ENCODE data around the gene AGAP1. TPM values are rescaled to one million over a fixed set of nuclear protein-coding genes. Genes with fewer than 3 reads are reported as not detected.

AGAP1 gene
- total and polyA plus RNA-seq, 10 donors = 1.1 to 26.6 (median 11.3) TPM

DNA sequence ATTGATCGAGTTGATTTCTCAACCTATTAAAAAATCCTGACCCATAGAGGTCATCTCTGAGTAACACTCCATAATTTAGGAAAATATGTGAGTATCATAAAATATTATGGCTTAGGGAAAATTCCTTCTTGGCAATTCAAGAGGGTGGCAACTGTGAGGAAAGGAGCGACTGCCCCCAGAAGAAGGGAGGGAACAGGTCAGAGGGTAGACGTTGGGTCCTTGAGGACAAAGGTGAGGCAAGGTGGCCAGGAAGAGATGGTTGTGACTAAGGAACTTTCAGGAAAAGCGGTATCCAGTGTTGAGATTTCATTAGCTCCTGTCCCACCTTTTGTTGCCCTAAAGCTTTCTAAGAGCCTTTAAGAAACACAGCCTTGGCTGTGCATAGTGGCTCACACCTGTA is 10.5 kb upstream of the AGAP1 start:
- intact Hi-C loops (cut with DNase I; ENCODE audit: low total_unique reads) = no loop called here
- H3K27me3 ChIP-seq (replicated peaks in 1 of 7) = peaks cover 0 to 4% (median 0%) of the 10 kb centered on the region in 7 donors
- 60 to 71% (median 64%) methylated on average over 4 of the region's 4 CpGs for WGBS, 5 donors

DNA sequence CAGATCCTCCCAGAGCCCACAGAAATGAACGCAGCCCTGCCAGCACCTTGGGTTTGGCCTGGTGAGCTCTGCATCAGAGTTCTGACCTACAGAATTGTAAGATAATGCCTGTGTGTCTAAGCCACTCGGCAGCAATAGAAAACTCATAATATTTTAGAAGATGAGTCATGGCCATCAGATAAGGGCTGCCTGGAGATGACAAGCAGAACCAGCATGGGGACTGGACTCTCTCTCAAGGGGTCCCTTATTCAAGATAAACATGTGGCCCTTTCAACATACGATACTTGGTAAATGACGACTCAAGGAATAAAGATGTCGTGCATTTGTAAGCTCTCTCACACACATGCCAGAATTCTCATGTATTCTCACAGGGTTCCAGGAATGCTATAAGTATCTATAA is 8.5 kb upstream of the AGAP1 start:
- no peaks in the 10 kb centered on the region for H3K4me1 ChIP-seq
- WGBS, 5 donors = 90 to 94% (median 92%) methylated on average over 5 of the region's 5 CpGs
- peaks cover 0 to 4% (median 0%) of the 10 kb centered on the region in 7 donors for H3K27me3 ChIP-seq (replicated peaks in 1 of 7)
- no peaks in the 10 kb centered on the region for H3K36me3 ChIP-seq
- DNase-seq = no peak
- TF ChIP-seq POLR2AphosphoS5 (IDR thresholded peaks at IDR 0.05) (no peak), POLR2A (IDR thresholded peaks at IDR 0.05) (no peak)
- TF ChIP-seq, protein P1, sequence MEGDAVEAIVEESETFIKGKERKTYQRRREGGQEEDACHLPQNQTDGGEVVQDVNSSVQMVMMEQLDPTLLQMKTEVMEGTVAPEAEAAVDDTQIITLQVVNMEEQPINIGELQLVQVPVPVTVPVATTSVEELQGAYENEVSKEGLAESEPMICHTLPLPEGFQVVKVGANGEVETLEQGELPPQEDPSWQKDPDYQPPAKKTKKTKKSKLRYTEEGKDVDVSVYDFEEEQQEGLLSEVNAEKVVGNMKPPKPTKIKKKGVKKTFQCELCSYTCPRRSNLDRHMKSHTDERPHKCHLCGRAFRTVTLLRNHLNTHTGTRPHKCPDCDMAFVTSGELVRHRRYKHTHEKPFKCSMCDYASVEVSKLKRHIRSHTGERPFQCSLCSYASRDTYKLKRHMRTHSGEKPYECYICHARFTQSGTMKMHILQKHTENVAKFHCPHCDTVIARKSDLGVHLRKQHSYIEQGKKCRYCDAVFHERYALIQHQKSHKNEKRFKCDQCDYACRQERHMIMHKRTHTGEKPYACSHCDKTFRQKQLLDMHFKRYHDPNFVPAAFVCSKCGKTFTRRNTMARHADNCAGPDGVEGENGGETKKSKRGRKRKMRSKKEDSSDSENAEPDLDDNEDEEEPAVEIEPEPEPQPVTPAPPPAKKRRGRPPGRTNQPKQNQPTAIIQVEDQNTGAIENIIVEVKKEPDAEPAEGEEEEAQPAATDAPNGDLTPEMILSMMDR (IDR thresholded peaks at IDR 0.05 in 8 of 11, conservative IDR thresholded peaks at IDR 0.05 in 3 of 11) = no peak
- no peak overlapping the region for H3K27ac ChIP-seq
- H3K4me3 ChIP-seq = no peak overlapping the region
- H3K9me3 ChIP-seq = no peaks in the 10 kb centered on the region
- intact Hi-C loops (cut with DNase I; ENCODE audit: low total_unique reads) = no loop called here

More for the DNA sequence above, 10.5 kb upstream of the AGAP1 start:
- no peak overlapping the region for H3K4me3 ChIP-seq
- TF ChIP-seq, protein P1 (IDR thresholded peaks at IDR 0.05 in 8 of 11, conservative IDR thresholded peaks at IDR 0.05 in 3 of 11) = no peak
- no peak for TF ChIP-seq POLR2A (IDR thresholded peaks at IDR 0.05)
- no peak for TF ChIP-seq POLR2AphosphoS5 (IDR thresholded peaks at IDR 0.05)
- no peaks in the 10 kb centered on the region for H3K4me1 ChIP-seq
- no peak overlapping the region for H3K27ac ChIP-seq
- no peaks in the 10 kb centered on the region for H3K9me3 ChIP-seq
- no peak for DNase-seq
- H3K36me3 ChIP-seq = no peaks in the 10 kb centered on the region

DNA sequence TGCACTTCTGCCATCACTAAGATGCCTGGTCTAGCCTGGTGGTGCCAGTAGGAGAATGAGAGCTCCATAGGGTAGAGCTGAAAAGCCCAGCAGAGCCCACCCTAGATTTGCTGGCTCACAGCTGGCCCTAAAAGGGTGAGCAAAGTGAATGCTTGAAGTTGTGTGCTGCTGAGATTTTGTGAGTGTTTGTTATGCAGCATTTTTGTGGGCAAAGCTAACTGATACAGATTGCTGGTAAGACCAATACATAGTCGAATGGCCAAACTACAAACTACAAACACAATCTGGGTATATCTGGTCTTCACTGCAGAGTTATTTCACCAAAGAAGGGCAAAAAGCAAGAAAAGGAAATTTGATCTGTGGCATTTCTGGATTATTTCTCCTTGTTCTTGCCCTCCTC is 7.1 kb upstream of the AGAP1 start:
- Histone ChIP-seq H3K9me3 (peaks cover 0 to 4% (median 0%) of the 10 kb centered on the region in 8 donors), H3K4me3 (no peak overlapping the region), H3K27ac (no peak overlapping the region), H3K27me3 (replicated peaks in 1 of 7) (peaks cover 0 to 18% (median 0%) of the 10 kb centered on the region in 7 donors), H3K4me1 (no peaks in the 10 kb centered on the region), H3K36me3 (no peaks in the 10 kb centered on the region)
- intact Hi-C loops (cut with DNase I; ENCODE audit: low total_unique reads) = no loop called here
- DNase-seq = no peak
- 67 to 95% (median 85%) methylated on average over 1 of the region's 1 CpG for WGBS, 5 donors
- no peak for TF ChIP-seq POLR2AphosphoS5 (IDR thresholded peaks at IDR 0.05)
- no peak for TF ChIP-seq POLR2A (IDR thresholded peaks at IDR 0.05)
- TF ChIP-seq, protein P1 (IDR thresholded peaks at IDR 0.05 in 8 of 11, conservative IDR thresholded peaks at IDR 0.05 in 3 of 11) = no peak

DNA sequence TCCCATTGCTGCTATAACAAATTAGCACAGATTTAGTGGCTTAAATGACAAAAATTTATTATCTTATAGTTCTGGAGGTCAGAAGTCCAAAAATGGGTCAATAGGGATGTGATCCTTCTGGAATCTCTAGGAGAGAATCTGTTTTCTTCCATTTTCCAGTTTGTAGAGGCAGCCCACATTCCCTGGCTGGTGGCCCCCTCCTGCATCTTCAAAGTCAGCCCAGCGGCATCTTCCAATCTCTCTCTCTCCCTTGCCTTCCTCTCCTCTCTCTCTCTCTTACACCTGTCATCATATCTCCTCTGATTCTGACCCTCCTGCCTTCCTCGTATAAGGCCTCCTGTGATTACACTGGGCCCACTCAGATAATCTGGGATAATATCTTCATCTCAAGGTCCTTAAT is 3.9 kb upstream of the AGAP1 start:
- no peak overlapping the region for H3K27ac ChIP-seq
- peaks cover 0 to 4% (median 0%) of the 10 kb centered on the region in 8 donors for H3K9me3 ChIP-seq
- no peak overlapping the region for H3K4me3 ChIP-seq
- H3K36me3 ChIP-seq = no peaks in the 10 kb centered on the region
- peaks cover 0 to 43% (median 13%) of the 10 kb centered on the region in 7 donors for H3K27me3 ChIP-seq (replicated peaks in 1 of 7)
- intact Hi-C loops (cut with DNase I; ENCODE audit: low total_unique reads) = no loop called here
- peaks cover 0 to 17% (median 11%) of the 10 kb centered on the region in 6 donors for H3K4me1 ChIP-seq
- TF ChIP-seq POLR2AphosphoS5 (IDR thresholded peaks at IDR 0.05) (no peak), POLR2A (IDR thresholded peaks at IDR 0.05) (no peak)
- TF ChIP-seq, protein P1 (IDR thresholded peaks at IDR 0.05 in 8 of 11, conservative IDR thresholded peaks at IDR 0.05 in 3 of 11) = no peak
- DNase-seq = no peak
- WGBS, 5 donors = 79 to 95% (median 93%) methylated on average over 2 of the region's 2 CpGs

Data from spleen (tissue), 11 donors.